ENCODE results near the gene ITSN1. TPM values are rescaled to one million over a fixed set of nuclear protein-coding genes. Genes with fewer than 3 reads are reported as not detected.
A peak's percentile ranks its signal among the peaks of the same experiment; 100 is the strongest.

The ITSN1 gene
- total and polyA plus RNA-seq, 12 donors, result 20.0 to 60.5 (median 36.7) TPM

GRCh38 chr21:33739701-33740100 lies 97.4 kb downstream of the ITSN1 start:
- no peaks in the 10 kb centered on the region for H3K9me3 ChIP-seq (replicated peaks in 1 of 3)
- WGBS, 4 donors, result 83 to 88% (median 85%) methylated on average over 5 of the region's 5 CpGs
- no peak overlapping the region for H3K27ac ChIP-seq
- peaks cover 5 to 15% of the 10 kb centered on the region in 2 donors for H3K4me1 ChIP-seq (replicated peaks in 1 of 2)
- H3K36me3 ChIP-seq (replicated peaks in 1 of 2), result no peaks in the 10 kb centered on the region
- TF ChIP-seq CTCF (IDR thresholded peaks at IDR 0.05) (no peak), POLR2A (IDR thresholded peaks at IDR 0.05) (no peak)
- no peak for DNase-seq
- intact Hi-C loops (cut with DNase I), result no loop called here
- no peaks in the 10 kb centered on the region for H3K27me3 ChIP-seq
- no peak overlapping the region for H3K4me3 ChIP-seq

DNA sequence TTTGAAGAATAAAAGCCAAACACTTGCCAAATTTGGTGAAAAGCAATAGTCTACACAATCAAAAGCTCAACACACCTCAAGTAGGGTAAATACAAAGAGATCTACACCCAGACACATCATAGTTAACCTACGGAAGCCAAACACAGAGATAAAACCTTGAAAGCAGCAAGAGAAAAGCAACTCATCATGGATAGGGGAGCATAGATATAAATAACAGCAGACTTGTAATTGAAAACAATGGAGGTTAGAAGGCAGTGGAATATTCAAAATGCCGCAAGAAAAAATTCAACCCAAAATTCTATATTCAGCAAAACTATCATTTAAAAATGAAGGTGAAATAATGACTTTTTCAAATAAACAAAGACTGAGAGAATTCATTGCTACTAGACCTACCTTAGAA lies 105.1 kb downstream of the ITSN1 start:
- Histone ChIP-seq H3K36me3 (replicated peaks in 1 of 2) (no peaks in the 10 kb centered on the region), H3K27ac (no peak overlapping the region), H3K4me3 (no peak overlapping the region), H3K9me3 (replicated peaks in 1 of 3) (peaks cover 0 to 10% (median 0%) of the 10 kb centered on the region in 3 donors), H3K27me3 (no peaks in the 10 kb centered on the region), H3K4me1 (replicated peaks in 1 of 2) (peaks cover 3 to 22% of the 10 kb centered on the region in 2 donors)
- 95 to 97% (median 96%) methylated on average over 2 of the region's 2 CpGs for WGBS, 4 donors
- no peak for DNase-seq
- intact Hi-C loops (cut with DNase I), result no loop called here
- TF ChIP-seq CTCF (IDR thresholded peaks at IDR 0.05), result no peak
- no peak for TF ChIP-seq POLR2A (IDR thresholded peaks at IDR 0.05)

- Histone ChIP-seq H3K36me3 (replicated peaks in 1 of 2) (no peaks in the 10 kb centered on the region), H3K4me3 (no peak overlapping the region), H3K27ac (no peak overlapping the region), H3K4me1 (replicated peaks in 1 of 2) (peaks cover 0 to 19% of the 10 kb centered on the region in 2 donors), H3K9me3 (replicated peaks in 1 of 3) (peaks cover 0 to 10% (median 0%) of the 10 kb centered on the region in 3 donors), H3K27me3 (no peaks in the 10 kb centered on the region)
- no peak for DNase-seq
- intact Hi-C loops (cut with DNase I), result no loop called here
- TF ChIP-seq CTCF (IDR thresholded peaks at IDR 0.05) (no peak), POLR2A (IDR thresholded peaks at IDR 0.05) (no peak)
- 96 to 100% (median 97%) methylated on average over 3 of the region's 3 CpGs for WGBS, 4 donors
Measured at GRCh38 chr21:33748903-33749302, 106.6 kb downstream of the ITSN1 start.

DNA sequence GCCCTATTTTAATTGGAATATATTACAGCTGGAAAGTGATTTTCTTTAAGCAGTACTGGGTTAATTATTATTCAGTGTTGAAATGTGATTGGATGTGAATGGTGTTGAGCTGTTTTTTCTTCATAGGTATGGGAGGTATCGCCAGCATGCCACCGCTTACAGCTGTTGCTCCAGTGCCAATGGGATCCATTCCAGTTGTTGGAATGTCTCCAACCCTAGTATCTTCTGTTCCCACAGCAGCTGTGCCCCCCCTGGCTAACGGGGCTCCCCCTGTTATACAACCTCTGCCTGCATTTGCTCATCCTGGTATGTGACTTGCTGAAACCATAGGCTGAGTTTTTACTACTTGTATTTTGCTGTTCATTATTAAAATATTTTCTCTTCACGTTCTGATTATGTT lies 107.7 kb downstream of the ITSN1 start:
- no peaks in the 10 kb centered on the region for H3K27me3 ChIP-seq
- intact Hi-C loops (cut with DNase I), result no loop called here
- H3K36me3 ChIP-seq (replicated peaks in 1 of 2), result no peaks in the 10 kb centered on the region
- peaks cover 6 to 29% of the 10 kb centered on the region in 2 donors for H3K4me1 ChIP-seq (replicated peaks in 1 of 2)
- no peak overlapping the region for H3K4me3 ChIP-seq
- WGBS, 4 donors, result 68 to 81% (median 78%) methylated on average over 4 of the region's 4 CpGs
- H3K27ac ChIP-seq, result peak overlapping the region in 1 of 5 donors; percentile 35
- DNase-seq, result no peak
- TF ChIP-seq CTCF (IDR thresholded peaks at IDR 0.05), result no peak
- TF ChIP-seq POLR2A (IDR thresholded peaks at IDR 0.05), result no peak
- H3K9me3 ChIP-seq (replicated peaks in 1 of 3), result peaks cover 0 to 10% (median 0%) of the 10 kb centered on the region in 3 donors
